WTC11 (cell line): Measurements from ENCODE around the gene ZBP1. TPM values are rescaled to one million over a fixed set of nuclear protein-coding genes. Genes with fewer than 3 reads are reported as not detected.

ENCODE experiments used
- ATAC-seq: fragments of 200-7000 bp; cut with Tn5 transposase; 2 replicates; pipeline ENCODE4 v1.10.0; 2021; ENCODE audit warnings: mild to moderate bottlenecking, moderate library complexity
- CTCF ChIA-PET: fragments of 300-600 bp; sonication (Branson Sonifier 250); formaldehyde crosslinking; loops from one replicate; lab custom pipeline; 2021; ENCODE audit warnings: antibody characterized with exemption; lab: Charles Lee
- POLR2A ChIA-PET: fragments of 350-600 bp; sonication (Branson Sonifier 250); formaldehyde crosslinking; loops from one replicate; lab custom pipeline; 2021; ENCODE audit warnings: antibody characterized with exemption; lab: Charles Lee
- DNase-seq: peaks from one replicate; pipeline ENCODE4 v3.0.0; 2021; ENCODE audit warnings: low spot score
- H3K27ac Mint-ChIP-seq: 2 replicates; pipeline ENCODE4 v1.8.0; 2021; ENCODE audit warnings: mixed read lengths
- H3K27me3 Mint-ChIP-seq: 2 replicates; pipeline ENCODE4 v1.8.0; 2021; ENCODE audit warnings: low read depth, mild to moderate bottlenecking, moderate library complexity, mixed read lengths
- H3K36me3 Mint-ChIP-seq: 2 replicates; pipeline ENCODE4 v1.8.0; 2021; ENCODE audit warnings: mixed read lengths
- H3K4me1 Mint-ChIP-seq: 2 replicates; pipeline ENCODE4 v1.8.0; 2022; ENCODE audit warnings: mixed read lengths
- H3K4me3 Mint-ChIP-seq: 2 replicates; pipeline ENCODE4 v1.8.0; 2021; ENCODE audit warnings: mild to moderate bottlenecking, moderate library complexity, mixed read lengths
- H3K9me3 Mint-ChIP-seq: 2 replicates; pipeline ENCODE4 v1.8.0; 2021; ENCODE audit warnings: mixed read lengths
- AR ChIP-seq: fragments of 250-450 bp; sonication (Bioruptor Pico); IDR thresholded peaks from 2 replicates; pipeline ENCODE4 v1.9.0; 2021; ENCODE audit warnings: mild to moderate bottlenecking
- ATF1 ChIP-seq: sonication (generic); formaldehyde crosslinking; IDR thresholded peaks from 2 replicates; pipeline ENCODE4 v1.8.1; 2023; ENCODE audit warnings: mild to moderate bottlenecking, moderate library complexity, missing genetic modification reagents
- ELF4 ChIP-seq: sonication (generic); formaldehyde crosslinking; IDR thresholded peaks from 2 replicates; pipeline ENCODE4 v1.8.1; 2022; ENCODE audit warnings: low read depth, mild to moderate bottlenecking, moderate library complexity, missing genetic modification reagents
- FOXP1 ChIP-seq: sonication (generic); formaldehyde crosslinking; IDR thresholded peaks from 2 replicates; pipeline ENCODE4 v1.8.0; 2022; ENCODE audit warnings: missing genetic modification reagents, mild to moderate bottlenecking, moderate library complexity, borderline replicate concordance
- GABPB1 ChIP-seq: sonication (generic); formaldehyde crosslinking; IDR thresholded peaks from 2 replicates; pipeline ENCODE4 v1.8.1; 2023; ENCODE audit warnings: mild to moderate bottlenecking, missing genetic modification reagents
- HMGA2 ChIP-seq: fragments of 250-450 bp; sonication (Bioruptor Pico); IDR thresholded peaks from 2 replicates; pipeline ENCODE4 v1.4.0; 2021; ENCODE audit warnings: mild to moderate bottlenecking, moderate library complexity
- NFE2L1 ChIP-seq: sonication (generic); formaldehyde crosslinking; IDR thresholded peaks from 2 replicates; pipeline ENCODE4 v1.8.1; 2023; ENCODE audit warnings: missing genetic modification reagents
- ZBTB21 ChIP-seq: sonication (generic); formaldehyde crosslinking; IDR thresholded peaks from 2 replicates; pipeline ENCODE4 v1.8.1; 2023; ENCODE audit warnings: mild to moderate bottlenecking, missing genetic modification reagents, borderline replicate concordance
- ZNF317 ChIP-seq: sonication (generic); formaldehyde crosslinking; IDR thresholded peaks from 2 replicates; pipeline ENCODE4 v1.8.1; 2023; ENCODE audit warnings: low read depth, mild to moderate bottlenecking, moderate library complexity, missing genetic modification reagents, borderline replicate concordance
- ZNF671 ChIP-seq: fragments of 250-450 bp; sonication (Bioruptor Pico); IDR thresholded peaks from 2 replicates; pipeline ENCODE4 v1.8.0; 2021; ENCODE audit warnings: mild to moderate bottlenecking
- ZSCAN18 ChIP-seq: fragments of 250-450 bp; sonication (Bioruptor Pico); IDR thresholded peaks from 2 replicates; pipeline ENCODE4 v2.1.2; 2022; ENCODE audit warnings: mild to moderate bottlenecking, moderate library complexity
- total RNA-seq: library from RNA; stranded (reverse); gene quantifications from 3 replicates; pipeline ENCODE4 v1.2.3, GENCODE V29; 2021
- TF ChIP-seq, protein P1 (sequence below): sonication (generic); formaldehyde crosslinking; IDR thresholded peaks from 2 replicates; pipeline ENCODE4 v1.8.1; 2023; ENCODE audit warnings: mild to moderate bottlenecking, moderate library complexity, missing genetic modification reagents
- TF ChIP-seq, protein P2 (sequence below): fragments of 250-450 bp; sonication (Bioruptor Pico); conservative IDR thresholded peaks from 2 replicates; pipeline ENCODE4 v1.9.0; 2021; ENCODE audit warnings: mild to moderate bottlenecking
- TF ChIP-seq, protein P3 (sequence below): fragments of 250-450 bp; sonication (Bioruptor Pico); IDR thresholded peaks from 2 replicates; pipeline ENCODE4 v1.8.0; 2021; ENCODE audit warnings: mild to moderate bottlenecking

The ZBP1 gene
- total RNA-seq, 1 experiment from 2014 or later, result not detected

DNA sequence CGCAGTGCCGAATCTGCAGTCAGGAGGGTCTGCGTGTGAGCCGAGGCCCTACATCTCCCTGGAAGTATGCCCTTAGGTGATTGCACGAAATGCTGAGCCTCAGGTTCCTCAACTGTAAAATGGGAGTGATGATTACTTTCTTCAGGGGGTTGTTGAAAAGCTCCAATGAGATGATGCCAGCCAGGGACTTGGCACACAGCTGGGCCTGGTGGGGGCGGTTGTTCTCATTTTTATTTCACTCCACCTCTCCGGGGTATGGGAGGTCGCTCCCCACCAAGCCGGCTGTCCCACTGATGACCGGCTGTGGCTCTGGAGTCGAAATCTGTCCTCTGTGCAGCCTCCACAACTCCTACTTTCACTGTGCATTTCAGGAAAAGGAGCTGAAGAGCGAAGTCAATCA, 51.3 kb downstream of the ZBP1 start:
- H3K27me3 Mint-ChIP-seq, result peaks cover 4% of the 10 kb centered on the region
- no peak for ATAC-seq
- CTCF ChIA-PET, result interaction anchor here (1.2 kb wide), 1 partner anchor 70 kb away, joined by 4 read pairs; no protein-coding TSS in a partner anchor

GRCh38 chr20:57568088-57568896, 51.9 kb downstream of the ZBP1 start:
- Mint-ChIP-seq H3K4me1 (peaks cover 22% of the 10 kb centered on the region), H3K9me3 (no peaks in the 10 kb centered on the region), H3K4me3 (no peak overlapping the region), H3K36me3 (no peaks in the 10 kb centered on the region), H3K27ac (no peak overlapping the region), H3K27me3 (peaks cover 4% of the 10 kb centered on the region)
- DNase-seq (no peak), ATAC-seq (no peak)
- ChIA-PET POLR2A (interaction anchor here (0.6 kb wide), 1 partner anchor 57 kb away, joined by 3 read pairs; no protein-coding TSS in a partner anchor), CTCF (interaction anchor here (1.2 to 1.5 kb wide), 2 partner anchors 25 to 69 kb away, joined by 3 to 4 read pairs; no protein-coding TSS in a partner anchor)
- TF ChIP-seq HMGA2, result no peak
- no peak for TF ChIP-seq AR (CRISPR knock-in tag)
- 0 out of 2 replicates have a peak, but pooled peaks have one; percentile 14 for TF ChIP-seq GABPB1 (CRISPR knock-in tag)
- TF ChIP-seq, protein P1, sequence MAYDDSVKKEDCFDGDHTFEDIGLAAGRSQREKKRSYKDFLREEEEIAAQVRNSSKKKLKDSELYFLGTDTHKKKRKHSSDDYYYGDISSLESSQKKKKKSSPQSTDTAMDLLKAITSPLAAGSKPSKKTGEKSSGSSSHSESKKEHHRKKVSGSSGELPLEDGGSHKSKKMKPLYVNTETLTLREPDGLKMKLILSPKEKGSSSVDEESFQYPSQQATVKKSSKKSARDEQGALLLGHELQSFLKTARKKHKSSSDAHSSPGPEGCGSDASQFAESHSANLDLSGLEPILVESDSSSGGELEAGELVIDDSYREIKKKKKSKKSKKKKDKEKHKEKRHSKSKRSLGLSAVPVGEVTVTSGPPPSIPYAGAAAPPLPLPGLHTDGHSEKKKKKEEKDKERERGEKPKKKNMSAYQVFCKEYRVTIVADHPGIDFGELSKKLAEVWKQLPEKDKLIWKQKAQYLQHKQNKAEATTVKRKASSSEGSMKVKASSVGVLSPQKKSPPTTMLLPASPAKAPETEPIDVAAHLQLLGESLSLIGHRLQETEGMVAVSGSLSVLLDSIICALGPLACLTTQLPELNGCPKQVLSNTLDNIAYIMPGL (CRISPR knock-in tag), result no peak
- no peak for TF ChIP-seq ATF1 (CRISPR knock-in tag)
- TF ChIP-seq ZNF671 (CRISPR knock-in tag), result no peak

More for the DNA sequence above, 51.3 kb downstream of the ZBP1 start:
- POLR2A ChIA-PET, result interaction anchor here (0.6 kb wide), 1 partner anchor 42 kb away, joined by 3 read pairs; no protein-coding TSS in a partner anchor
- no peaks in the 10 kb centered on the region for H3K36me3 Mint-ChIP-seq
- peaks cover 28% of the 10 kb centered on the region for H3K4me1 Mint-ChIP-seq
- H3K9me3 Mint-ChIP-seq, result no peaks in the 10 kb centered on the region
- no peak overlapping the region for H3K4me3 Mint-ChIP-seq
- no peak for DNase-seq
- no peak overlapping the region for H3K27ac Mint-ChIP-seq
- no peak for TF ChIP-seq NFE2L1 (CRISPR knock-in tag)

- no peak for ATAC-seq
- peaks cover 1% of the 10 kb centered on the region; the same call in 1 of the 2 replicates for H3K27me3 Mint-ChIP-seq
- H3K9me3 Mint-ChIP-seq, result no peaks in the 10 kb centered on the region
- H3K4me1 Mint-ChIP-seq, result peaks cover 15% of the 10 kb centered on the region
- no peaks in the 10 kb centered on the region for H3K36me3 Mint-ChIP-seq
- H3K27ac Mint-ChIP-seq, result no peak overlapping the region
- ChIA-PET POLR2A (interaction anchor here (0.6 kb wide), 1 partner anchor 56 kb away, joined by 3 read pairs; no protein-coding TSS in a partner anchor), CTCF (interaction anchor here (1.2 to 1.5 kb wide), 2 partner anchors 25 to 69 kb away, joined by 3 to 4 read pairs; no protein-coding TSS in a partner anchor)
- H3K4me3 Mint-ChIP-seq, result no peak overlapping the region
- no peak for DNase-seq
- TF ChIP-seq, protein P2, sequence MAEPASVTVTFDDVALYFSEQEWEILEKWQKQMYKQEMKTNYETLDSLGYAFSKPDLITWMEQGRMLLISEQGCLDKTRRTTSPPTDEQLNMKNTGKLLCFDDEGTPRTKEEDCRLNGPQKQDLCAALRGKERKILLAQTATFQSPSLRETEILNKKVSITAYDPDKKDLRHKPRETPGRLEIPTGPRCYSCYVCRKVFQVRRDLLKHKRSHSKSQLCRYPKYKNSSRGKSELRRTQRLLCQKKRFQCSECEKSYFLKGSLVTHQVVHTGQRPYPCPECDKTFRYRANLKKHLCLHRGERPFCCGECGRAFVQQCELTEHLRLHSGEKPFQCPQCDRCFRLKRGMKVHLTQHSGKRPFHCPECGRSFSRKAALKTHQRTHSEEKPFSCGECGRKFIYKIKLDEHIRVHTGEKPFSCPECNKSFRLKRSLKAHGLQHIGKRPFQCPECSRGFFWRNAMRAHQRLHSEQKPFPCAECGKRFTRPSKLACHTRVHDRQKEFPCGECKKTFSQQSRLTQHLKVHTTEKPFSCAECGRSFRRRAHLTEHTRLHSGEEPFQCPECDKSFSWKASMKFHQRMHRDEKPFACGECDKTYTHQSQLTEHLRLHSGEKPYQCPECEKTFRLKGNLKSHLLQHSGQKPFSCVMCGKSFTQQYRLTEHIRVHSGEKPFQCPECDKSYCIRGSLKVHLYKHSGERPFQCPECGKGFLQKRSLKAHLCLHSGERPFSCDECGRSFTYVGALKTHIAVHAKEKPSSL (CRISPR knock-in tag), result no peak
- no peak for TF ChIP-seq ELF4 (CRISPR knock-in tag)
- no peak for TF ChIP-seq ZBTB21 (CRISPR knock-in tag)
- TF ChIP-seq ZSCAN18 (CRISPR knock-in tag), result no peak
- no peak for TF ChIP-seq ZNF317 (CRISPR knock-in tag)
- TF ChIP-seq FOXP1 (CRISPR knock-in tag), result no peak
- TF ChIP-seq, protein P3, sequence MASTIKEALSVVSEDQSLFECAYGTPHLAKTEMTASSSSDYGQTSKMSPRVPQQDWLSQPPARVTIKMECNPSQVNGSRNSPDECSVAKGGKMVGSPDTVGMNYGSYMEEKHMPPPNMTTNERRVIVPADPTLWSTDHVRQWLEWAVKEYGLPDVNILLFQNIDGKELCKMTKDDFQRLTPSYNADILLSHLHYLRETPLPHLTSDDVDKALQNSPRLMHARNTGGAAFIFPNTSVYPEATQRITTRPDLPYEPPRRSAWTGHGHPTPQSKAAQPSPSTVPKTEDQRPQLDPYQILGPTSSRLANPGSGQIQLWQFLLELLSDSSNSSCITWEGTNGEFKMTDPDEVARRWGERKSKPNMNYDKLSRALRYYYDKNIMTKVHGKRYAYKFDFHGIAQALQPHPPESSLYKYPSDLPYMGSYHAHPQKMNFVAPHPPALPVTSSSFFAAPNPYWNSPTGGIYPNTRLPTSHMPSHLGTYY (CRISPR knock-in tag), result no peak
These were observed 52.7 kb downstream of the ZBP1 start for GRCh38 chr20:57567471-57568079.
